IMR-90 (cell line): ENCODE measurements around the gene NENF.

ENCODE experiments used
- BHLHE40 ChIP-seq: fragments of 150-350 bp; IDR thresholded peaks from 2 replicates; pipeline ENCODE4 v1.6.1; 2016; ENCODE audit warnings: mild to moderate bottlenecking, low read depth, low read length
- CEBPB ChIP-seq: IDR thresholded peaks from 2 replicates; pipeline ENCODE4 v1.6.1; 2012; ENCODE audit warnings: low read depth, low read length, improper control_type of control experiment
- MAFK ChIP-seq: IDR thresholded peaks from 2 replicates; pipeline ENCODE4 v1.6.1; 2012; ENCODE audit warnings: low read depth, low read length, improper control_type of control experiment
- MAZ ChIP-seq: IDR thresholded peaks from 2 replicates; pipeline ENCODE4 v1.6.1; 2012; ENCODE audit warnings: low read depth, mild to moderate bottlenecking, low read length, improper control_type of control experiment, moderate library complexity, borderline replicate concordance
- NFE2L2 ChIP-seq: fragments of 150-350 bp; IDR thresholded peaks from 2 replicates; pipeline ENCODE4 v1.6.1; 2016; ENCODE audit warnings: low read depth, mild to moderate bottlenecking, low read length
- POLR2A ChIP-seq: IDR thresholded peaks from 2 replicates; pipeline ENCODE4 v1.6.1; 2012; ENCODE audit warnings: mild to moderate bottlenecking, low read depth, low read length
- RAD21 ChIP-seq: IDR thresholded peaks from 2 replicates; pipeline ENCODE4 v1.6.1; 2012; ENCODE audit warnings: low read length, improper control_type of control experiment
- RCOR1 ChIP-seq: IDR thresholded peaks from 2 replicates; pipeline ENCODE4 v1.6.1; 2012; ENCODE audit warnings: mild to moderate bottlenecking, low read length, improper control_type of control experiment; ENCODE audit not compliant: insufficient replicate concordance
- RFX5 ChIP-seq: IDR thresholded peaks from 2 replicates; pipeline ENCODE4 v1.8.0; 2012; ENCODE audit warnings: low read depth, mild to moderate bottlenecking, low read length, moderate library complexity
- SMC3 ChIP-seq: fragments of 150-350 bp; IDR thresholded peaks from 2 replicates; pipeline ENCODE4 v1.6.1; 2016; ENCODE audit warnings: low read depth, mild to moderate bottlenecking, antibody characterized with exemption, low read length, moderate library complexity
- TF ChIP-seq, protein P1 (sequence below): conservative IDR thresholded peaks from 2 replicates; pipeline ENCODE4 v1.5.1; 2012; ENCODE audit warnings: mild to moderate bottlenecking, low read depth, low read length, improper control_type of control experiment

GRCh38 chr1:212487286-212487685 lies 54.6 kb downstream of the NENF start:
- TF ChIP-seq, protein P1, sequence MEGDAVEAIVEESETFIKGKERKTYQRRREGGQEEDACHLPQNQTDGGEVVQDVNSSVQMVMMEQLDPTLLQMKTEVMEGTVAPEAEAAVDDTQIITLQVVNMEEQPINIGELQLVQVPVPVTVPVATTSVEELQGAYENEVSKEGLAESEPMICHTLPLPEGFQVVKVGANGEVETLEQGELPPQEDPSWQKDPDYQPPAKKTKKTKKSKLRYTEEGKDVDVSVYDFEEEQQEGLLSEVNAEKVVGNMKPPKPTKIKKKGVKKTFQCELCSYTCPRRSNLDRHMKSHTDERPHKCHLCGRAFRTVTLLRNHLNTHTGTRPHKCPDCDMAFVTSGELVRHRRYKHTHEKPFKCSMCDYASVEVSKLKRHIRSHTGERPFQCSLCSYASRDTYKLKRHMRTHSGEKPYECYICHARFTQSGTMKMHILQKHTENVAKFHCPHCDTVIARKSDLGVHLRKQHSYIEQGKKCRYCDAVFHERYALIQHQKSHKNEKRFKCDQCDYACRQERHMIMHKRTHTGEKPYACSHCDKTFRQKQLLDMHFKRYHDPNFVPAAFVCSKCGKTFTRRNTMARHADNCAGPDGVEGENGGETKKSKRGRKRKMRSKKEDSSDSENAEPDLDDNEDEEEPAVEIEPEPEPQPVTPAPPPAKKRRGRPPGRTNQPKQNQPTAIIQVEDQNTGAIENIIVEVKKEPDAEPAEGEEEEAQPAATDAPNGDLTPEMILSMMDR: no peak
- TF ChIP-seq RAD21: no peak
- TF ChIP-seq MAZ: no peak
- no peak for TF ChIP-seq RFX5
- no peak for TF ChIP-seq NFE2L2
- TF ChIP-seq BHLHE40: no peak
- no peak for TF ChIP-seq POLR2A
- no peak for TF ChIP-seq CEBPB
- no peak for TF ChIP-seq SMC3
- no peak for TF ChIP-seq MAFK
- no peak for TF ChIP-seq RCOR1
